ENCODE results near the gene INTS7.

GRCh38 chr1:211933946-211934714 lies 101.2 kb downstream of the INTS7 start:
- TF ChIP-seq ZNF70 (CRISPR knock-in tag; IDR thresholded peaks at IDR 0.05) (no peak), ZNF8 (CRISPR knock-in tag; IDR thresholded peaks at IDR 0.05) (no peak)
- TF ChIP-seq, protein P1, sequence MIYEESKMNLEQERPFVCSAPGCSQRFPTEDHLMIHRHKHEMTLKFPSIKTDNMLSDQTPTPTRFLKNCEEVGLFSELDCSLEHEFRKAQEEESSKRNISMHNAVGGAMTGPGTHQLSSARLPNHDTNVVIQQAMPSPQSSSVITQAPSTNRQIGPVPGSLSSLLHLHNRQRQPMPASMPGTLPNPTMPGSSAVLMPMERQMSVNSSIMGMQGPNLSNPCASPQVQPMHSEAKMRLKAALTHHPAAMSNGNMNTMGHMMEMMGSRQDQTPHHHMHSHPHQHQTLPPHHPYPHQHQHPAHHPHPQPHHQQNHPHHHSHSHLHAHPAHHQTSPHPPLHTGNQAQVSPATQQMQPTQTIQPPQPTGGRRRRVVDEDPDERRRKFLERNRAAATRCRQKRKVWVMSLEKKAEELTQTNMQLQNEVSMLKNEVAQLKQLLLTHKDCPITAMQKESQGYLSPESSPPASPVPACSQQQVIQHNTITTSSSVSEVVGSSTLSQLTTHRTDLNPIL (CRISPR knock-in tag; IDR thresholded peaks at IDR 0.05; ENCODE audit: low read depth), result no peak

Measured in SK-N-SH treated with all-trans-retinoic acid at 6 μM for 48 hours (cell line).